GM19193 (cell line): ENCODE data around the gene PGLYRP4.

Source experiments
- POLR2A ChIP-seq: IDR thresholded peaks from 4 replicates; pipeline ENCODE4 v1.6.1; 2011; ENCODE audit not compliant: insufficient read depth, insufficient read length; ENCODE audit errors: extremely low read depth

Gene PGLYRP4

DNA sequence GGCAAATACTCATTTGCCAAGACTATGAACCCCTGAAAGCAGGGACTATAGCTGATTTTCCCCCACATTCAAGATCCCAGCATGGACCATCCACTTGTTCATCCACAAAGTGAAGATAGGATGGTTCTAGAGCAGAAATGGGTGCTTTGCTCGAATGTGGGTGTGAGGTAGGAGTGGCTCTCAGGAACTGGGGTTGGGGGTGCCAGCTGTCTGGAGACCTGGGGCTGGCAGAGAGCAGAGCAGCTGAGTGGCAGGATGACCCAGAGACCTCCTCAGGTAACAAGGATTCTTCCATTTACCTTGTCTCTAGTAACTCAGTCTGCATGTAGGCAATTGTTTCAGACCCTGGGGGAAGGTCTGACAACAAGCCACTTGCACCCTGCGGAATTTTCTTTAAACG, 15.0 kb upstream of the PGLYRP4 start:
- TF ChIP-seq POLR2A: no peak

DNA sequence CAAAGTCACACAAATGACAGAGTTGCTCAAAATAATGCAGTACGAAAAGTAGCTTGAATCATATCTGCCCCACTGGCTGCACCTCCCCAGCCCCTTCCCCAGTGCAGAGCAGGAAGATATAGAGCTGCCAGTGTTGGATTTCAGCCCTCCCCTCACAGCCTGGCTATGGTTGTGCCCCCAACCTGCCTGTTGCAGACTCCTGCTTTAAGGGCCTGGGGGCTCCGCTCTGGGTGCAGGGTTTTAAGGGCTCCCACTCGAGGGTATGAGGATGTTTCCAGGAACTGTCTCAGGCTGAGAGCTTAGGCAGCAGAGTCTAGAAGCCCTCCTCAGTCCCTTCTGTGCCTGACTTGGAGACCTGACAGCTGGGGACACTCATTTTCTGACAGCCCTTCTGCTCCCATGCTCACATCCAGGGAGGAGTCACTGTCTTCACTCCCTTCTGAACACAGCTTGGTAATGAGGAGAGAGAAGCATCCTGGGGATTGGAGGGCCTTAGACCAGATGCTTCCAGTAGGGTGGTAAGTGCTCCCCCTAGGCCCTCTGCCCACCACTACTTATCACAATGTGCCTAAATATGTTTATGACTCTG, 13.6 kb upstream of the PGLYRP4 start:
- no peak for TF ChIP-seq POLR2A

DNA sequence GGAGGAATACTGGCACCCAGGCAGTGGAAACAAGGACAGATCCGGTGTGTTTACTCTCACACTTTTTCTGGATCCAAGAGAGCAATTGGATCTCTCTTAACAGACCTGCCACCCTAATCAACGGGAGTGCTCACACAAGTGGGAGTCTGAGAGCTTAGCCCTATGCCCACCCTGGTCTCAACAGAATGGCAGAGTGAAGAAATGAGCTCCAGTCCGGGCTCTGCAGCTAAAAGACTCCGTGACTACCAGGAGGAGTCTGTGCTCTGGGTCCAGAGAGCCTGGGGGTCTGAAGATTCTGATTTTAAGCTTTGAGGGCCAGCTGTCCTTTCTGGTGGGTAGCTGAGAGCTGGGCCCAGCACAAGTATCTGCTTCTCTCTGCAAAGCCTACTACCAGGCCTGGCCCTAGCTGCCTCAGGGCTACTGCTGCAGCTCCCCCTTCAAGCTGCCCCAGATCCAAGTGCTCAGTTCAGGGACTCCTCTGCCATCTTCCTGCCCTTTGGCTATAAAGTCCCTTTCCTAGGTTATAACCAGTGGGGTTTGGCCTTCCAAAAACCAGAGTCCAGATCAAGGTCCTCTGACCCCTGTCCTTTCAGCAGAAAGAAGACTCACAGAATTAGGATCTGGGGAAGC, 13.0 kb upstream of the PGLYRP4 start:
- TF ChIP-seq POLR2A: no peak

DNA sequence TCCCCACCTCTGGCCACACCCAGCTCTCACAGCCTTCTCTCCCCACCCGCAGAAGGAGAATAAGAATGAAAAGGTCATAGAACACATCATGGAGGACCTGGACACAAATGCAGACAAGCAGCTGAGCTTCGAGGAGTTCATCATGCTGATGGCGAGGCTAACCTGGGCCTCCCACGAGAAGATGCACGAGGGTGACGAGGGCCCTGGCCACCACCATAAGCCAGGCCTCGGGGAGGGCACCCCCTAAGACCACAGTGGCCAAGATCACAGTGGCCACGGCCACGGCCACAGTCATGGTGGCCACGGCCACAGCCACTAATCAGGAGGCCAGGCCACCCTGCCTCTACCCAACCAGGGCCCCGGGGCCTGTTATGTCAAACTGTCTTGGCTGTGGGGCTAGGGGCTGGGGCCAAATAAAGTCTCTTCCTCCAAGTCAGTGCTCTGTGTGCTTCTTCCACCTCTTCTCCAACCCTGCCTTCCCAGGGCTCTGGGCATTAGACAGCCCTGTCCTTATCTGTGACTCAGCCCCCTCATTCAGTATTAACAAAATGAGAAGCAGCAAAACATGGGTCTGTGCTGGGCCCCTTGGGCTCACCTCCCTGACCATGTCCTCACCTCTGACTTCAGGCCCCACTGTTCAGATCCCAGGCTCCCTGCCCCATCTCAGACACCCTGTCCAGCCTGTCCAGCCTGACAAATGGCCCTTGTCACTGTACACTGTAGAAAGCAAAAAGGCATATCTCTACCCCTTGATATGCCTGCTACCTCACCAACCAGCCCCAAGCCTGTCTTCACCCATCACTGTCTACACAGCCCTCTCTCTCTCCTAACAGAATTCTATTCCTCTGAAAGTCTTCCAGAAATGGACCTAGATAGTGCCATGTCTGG, 12.2 kb upstream of the PGLYRP4 start:
- no peak for TF ChIP-seq POLR2A

DNA sequence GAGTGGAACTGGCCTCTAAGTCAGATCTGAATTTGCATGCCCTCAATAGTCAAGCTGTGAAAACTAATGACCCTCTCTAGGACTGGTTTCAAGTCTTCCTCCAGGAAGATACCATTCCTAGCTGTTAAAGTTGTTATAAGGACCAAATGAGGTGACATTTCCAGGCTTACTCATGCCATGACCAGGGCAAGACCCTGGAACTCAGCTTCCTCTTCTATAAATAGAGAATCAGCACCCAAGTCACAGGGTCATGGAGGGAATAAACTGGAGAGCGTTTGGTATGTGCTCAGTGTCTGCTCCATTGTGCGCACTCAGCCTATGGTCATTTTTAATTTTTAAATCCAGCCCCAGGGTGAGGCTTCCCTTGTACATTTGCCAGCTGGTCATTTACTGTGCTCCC, 11.5 kb upstream of the PGLYRP4 start:
- no peak for TF ChIP-seq POLR2A

DNA sequence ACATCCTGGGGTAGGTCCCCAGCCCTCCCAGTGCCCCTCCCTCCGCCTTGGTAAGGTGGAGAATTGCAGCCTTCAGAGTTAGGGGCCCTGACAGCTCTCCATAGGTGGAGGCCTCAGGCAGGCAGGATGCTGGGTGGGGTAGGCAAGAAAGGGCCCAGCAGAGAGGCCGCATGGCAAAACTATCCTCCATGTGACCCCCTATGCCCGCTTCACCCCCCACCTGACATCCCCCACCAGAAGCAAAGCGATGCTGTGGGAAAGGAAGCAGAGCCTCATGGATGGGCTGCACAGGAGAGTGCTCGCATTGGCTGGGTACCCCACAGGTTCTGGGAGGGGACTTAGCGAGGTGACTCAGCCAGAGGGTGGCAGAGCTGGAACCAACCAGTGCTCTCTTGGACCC, 10.6 kb upstream of the PGLYRP4 start:
- TF ChIP-seq POLR2A: no peak

DNA sequence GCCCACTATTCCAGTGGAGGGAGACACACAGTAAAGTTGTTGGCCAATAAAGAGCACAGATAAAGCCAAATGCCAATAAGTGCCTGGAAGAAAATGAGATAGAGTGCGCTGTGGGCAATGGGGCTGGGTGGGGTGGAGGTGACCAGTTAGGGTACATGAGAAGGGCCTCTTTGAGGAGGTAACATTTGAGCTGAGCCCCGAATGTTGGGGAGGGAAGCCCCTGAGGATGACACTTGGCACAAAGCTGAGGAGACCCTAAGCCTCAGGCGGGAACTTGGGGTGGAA, 10.0 kb upstream of the PGLYRP4 start:
- no peak for TF ChIP-seq POLR2A

DNA sequence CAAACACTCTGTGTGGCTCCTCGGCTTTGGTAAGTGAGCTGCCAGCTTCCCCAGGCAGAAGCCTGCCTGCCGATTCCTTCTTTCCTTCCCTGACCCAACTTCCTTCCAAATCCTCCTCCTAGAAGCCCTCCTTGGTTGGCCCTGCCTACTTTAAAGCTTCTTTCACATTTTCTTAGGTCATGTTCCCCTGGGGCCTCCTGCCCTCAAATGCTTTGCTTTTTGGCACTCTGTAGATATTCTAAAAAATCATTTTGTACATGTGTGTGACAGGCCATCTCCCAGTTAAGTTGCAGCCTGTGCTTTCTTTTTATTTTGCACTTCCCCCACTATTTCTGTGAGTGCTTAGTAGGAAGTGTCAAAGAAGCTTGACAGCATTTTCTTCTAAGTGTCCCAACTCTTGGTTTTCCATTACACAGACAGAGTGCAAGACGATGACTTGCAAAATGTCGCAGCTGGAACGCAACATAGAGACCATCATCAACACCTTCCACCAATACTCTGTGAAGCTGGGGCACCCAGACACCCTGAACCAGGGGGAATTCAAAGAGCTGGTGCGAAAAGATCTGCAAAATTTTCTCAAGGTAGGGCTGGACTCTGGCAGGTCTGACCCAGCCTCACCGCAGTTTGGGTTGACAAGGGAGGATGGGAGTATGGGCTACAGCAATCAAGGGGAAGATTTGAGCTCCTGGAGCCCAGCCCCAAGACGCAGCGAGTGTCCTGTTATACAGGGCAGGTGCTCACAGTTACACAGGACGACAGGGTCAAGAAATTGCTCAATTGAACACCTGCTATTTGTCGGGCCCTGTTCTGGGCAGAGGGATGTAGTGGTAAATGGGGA, 9.4 kb upstream of the PGLYRP4 start, which contains the start of gene S100A9:
TSS of gene S100A9 (plus strand) at position 2 of the 838 bp plus-strand sequence. CDS start at position 432, 430 bp downstream.
- TF ChIP-seq POLR2A: no peak

DNA sequence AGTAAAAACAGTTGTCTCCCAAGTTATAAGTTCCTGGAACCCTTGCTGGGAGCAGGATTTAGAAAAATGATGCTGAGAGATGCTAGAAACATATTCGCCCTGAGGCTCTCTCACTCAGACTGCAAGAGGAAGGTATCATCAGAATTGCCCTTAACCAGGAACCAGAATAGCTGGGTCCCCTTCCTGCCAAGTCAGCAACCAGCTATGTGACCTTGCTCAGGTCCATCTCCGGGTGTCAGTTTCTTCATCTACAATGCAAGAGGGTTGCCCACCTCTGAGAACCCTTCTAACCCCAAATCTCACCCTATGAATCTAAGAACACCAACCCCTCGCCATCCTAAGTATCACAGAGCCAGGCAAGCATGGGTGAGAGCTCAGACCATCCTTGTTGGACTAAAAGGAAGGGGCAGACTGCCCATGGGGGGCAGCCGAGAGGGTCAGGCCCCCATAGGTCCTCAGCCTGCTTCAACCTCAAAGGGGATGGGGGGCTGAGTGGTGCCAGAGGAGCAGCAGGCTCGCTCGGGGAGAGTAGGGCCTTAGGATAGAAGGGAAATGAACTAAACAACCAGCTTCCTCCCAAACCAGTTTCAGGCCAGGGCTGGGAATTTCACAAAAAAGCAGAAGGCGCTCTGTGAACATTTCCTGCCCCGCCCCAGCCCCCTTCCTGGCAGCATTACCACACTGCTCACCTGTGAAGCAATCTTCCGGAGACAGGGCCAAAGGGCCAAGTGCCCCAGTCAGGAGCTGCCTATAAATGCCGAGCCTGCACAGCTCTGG, 8.6 kb upstream of the PGLYRP4 start:
- no peak for TF ChIP-seq POLR2A

DNA sequence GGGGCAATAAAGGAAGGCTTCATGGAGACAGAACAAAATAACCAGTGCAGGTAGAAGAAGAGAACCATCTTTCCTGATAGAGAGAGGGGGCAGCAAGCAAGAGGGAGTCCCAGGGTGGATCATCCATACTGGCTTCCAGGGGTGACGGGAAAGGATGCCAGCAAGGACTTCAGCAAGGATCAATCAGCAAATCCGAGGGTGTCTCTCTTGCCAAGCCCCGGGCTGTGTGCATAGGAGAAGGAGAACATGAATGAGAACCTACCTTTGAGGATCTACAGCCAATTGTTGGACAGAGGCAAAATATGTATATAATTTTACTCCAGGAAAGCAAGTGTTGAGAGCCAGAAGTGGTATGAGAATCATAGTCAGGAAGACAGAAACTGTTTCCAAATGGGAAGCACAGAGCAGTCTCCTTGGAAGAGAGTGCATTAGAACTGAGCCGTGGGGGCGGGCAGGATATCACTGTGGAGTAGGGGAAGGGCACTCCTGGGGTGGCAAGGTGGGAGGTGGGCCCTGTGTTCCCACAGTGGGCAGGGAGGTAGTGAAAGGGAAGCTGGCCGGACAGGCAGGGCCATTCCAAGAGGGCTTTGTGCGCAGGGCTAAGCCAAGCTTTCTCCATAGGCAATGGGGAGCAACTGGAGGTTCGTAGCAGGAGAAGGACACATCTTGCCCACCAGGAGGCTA, 7.9 kb upstream of the PGLYRP4 start:
- TF ChIP-seq POLR2A: no peak

DNA sequence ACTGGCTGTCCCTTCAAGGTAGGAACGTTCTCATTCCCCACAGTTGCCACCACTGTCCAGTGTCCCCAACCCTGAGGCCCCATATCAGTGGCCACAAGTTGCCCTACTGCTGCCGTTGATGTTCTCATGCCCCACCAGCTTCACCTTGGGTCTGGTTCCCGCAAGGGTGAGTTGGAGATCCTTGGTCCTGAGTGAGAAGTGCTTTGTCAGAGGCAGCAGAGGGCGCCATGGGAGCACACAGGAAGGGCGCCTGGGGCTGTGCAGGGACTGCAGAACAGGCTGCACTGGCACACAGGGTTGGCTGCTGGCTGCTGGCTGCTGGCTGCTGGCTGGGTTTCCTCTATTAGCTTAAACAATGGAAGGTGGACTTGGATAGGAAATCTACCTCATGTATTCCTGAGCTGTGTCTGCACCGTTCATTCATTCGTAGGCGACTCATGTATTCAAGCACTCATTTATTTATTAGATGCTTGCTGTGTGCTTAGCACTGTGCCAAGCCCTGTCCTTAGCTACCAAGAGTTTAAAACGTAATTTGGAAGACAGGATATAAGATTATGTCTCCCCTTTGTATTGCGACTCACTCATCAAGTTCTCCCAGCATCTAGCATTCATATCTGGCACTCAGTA, 6.9 kb upstream of the PGLYRP4 start:
- TF ChIP-seq POLR2A: no peak

DNA sequence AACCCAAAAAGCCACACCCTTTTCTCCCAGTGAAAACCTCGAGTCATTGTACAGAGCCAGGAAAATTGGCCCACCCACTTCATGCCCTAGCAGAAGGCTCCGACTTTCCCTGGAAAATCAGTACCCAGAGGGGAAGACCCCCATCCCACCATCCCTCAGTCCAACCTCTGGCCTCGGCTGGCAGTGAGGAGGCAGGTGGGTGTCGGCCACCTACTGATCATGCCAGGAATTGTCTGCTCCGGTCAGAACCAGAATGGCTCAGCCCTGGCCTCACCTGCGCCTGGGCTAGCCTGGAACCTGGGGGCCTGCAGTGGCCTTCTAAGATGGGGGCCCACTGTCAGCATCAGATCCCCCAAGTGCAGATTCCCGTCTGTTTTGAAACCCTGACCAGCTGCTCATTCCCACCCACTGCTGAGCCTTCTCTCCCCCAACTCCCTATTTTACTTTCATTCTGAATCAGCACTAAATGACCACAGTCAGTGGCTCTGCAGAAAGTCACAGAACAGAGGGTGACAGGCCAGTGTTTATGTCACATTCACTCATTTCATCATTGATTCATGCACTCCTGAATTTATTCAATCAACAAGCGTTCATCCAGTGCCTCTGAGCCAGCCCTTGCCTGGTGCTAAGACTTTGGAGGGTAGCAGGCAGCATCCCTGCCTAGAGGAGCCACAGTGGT, 6.0 kb upstream of the PGLYRP4 start:
- TF ChIP-seq POLR2A: no peak
